Suprapubic skin (tissue), 3 donors: Measurements from ENCODE around the gene RNF44.

Source experiments
- POLR2AphosphoS5 ChIP-seq, 3 donors: sonication (generic); formaldehyde crosslinking; IDR thresholded peaks; one replicate each; pipeline ENCODE4 v1.6.1; 2017; ENCODE audit warnings: antibody characterized with exemption in 3 of 3
- TF ChIP-seq, protein P1 (sequence below), 2 donors: fragments of 200-600 bp in 1 of 2; fragments of 450-650 bp in 1 of 2; sonication (generic) in 1 of 2; IDR thresholded peaks; one replicate each; pipeline ENCODE4 v1.5.1; 2016 to 2019; ENCODE audit warnings: antibody characterized with exemption in 2 of 2, mild to moderate bottlenecking in 1 of 2, moderate library complexity in 1 of 2

DNA sequence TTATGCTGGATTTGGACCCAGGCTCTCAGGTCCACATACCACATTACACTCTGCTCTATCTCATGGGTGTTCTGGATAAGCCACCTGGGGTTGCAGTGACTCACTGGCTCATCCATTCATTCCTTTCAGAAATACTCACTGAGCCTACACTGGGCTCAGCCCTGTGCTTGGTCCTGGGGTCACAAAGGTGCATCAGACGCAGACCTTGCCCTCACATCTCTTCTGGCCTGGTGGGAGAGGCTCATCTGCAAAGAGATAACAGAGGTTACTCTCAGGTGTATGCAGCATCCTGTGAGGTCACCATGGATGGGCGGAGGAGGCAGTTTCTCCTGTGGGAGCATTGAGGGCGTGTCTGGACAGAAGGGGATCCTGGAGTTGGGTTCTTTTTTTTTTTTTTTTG is 24.1 kb upstream of the RNF44 start:
- TF ChIP-seq, protein P1, sequence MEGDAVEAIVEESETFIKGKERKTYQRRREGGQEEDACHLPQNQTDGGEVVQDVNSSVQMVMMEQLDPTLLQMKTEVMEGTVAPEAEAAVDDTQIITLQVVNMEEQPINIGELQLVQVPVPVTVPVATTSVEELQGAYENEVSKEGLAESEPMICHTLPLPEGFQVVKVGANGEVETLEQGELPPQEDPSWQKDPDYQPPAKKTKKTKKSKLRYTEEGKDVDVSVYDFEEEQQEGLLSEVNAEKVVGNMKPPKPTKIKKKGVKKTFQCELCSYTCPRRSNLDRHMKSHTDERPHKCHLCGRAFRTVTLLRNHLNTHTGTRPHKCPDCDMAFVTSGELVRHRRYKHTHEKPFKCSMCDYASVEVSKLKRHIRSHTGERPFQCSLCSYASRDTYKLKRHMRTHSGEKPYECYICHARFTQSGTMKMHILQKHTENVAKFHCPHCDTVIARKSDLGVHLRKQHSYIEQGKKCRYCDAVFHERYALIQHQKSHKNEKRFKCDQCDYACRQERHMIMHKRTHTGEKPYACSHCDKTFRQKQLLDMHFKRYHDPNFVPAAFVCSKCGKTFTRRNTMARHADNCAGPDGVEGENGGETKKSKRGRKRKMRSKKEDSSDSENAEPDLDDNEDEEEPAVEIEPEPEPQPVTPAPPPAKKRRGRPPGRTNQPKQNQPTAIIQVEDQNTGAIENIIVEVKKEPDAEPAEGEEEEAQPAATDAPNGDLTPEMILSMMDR (IDR thresholded peaks at IDR 0.05), result no peak
- no peak for TF ChIP-seq POLR2AphosphoS5 (IDR thresholded peaks at IDR 0.05)
